ENCODE results near the gene MYD88. TPM values are rescaled to one million over a fixed set of nuclear protein-coding genes. Genes with fewer than 3 reads are reported as not detected.

The MYD88 gene
- polyA plus RNA-seq, 2 of the 4 experiments (the other 2 are of a cell fraction): 16.8 to 22.3 TPM

- ATAC-seq: no peak
- DNase-seq (ENCODE audit: low read depth in 1 of 2, low spot score in 1 of 2): no peak
- H3K27ac ChIP-seq: no peak overlapping the region
- H3K4me1 ChIP-seq: no peaks in the 10 kb centered on the region
- no peak overlapping the region for H3K4me3 ChIP-seq
- FAIRE-seq: no peak
- H3K4me2 ChIP-seq: no peak overlapping the region
- ChIA-PET CTCF (interaction anchor here (1.1 kb wide), 2 partner anchors 8 to 220 kb away, joined by 3 to 4 read pairs; no protein-coding TSS in a partner anchor), POLR2A (no interaction called here)
- WGBS (ENCODE audit: missing lambda C conversion rate): 84% methylated on average over 7 of the region's 7 CpGs
- H3K9me3 ChIP-seq: no peaks in the 10 kb centered on the region
- TF ChIP-seq MAX (IDR thresholded peaks at IDR 0.05) (no peak), ZNF302 (CRISPR knock-in tag; IDR thresholded peaks at IDR 0.05) (no peak), ESRRA (IDR thresholded peaks at IDR 0.05; ENCODE audit: borderline replicate concordance, low read length) (no peak), FOXS1 (CRISPR knock-in tag; IDR thresholded peaks at IDR 0.05) (no peak), HDAC2 (IDR thresholded peaks at IDR 0.05) (no peak), EHF (CRISPR knock-in tag; IDR thresholded peaks at IDR 0.05) (no peak), USF2 (IDR thresholded peaks at IDR 0.05) (no peak), EHMT2 (IDR thresholded peaks at IDR 0.05; ENCODE audit: low read depth) (no peak), SMC3 (IDR thresholded peaks at IDR 0.05) (no peak), REST (IDR thresholded peaks at IDR 0.05) (no peak), SREBF2 (IDR thresholded peaks at IDR 0.05) (no peak), ELK1 (IDR thresholded peaks at IDR 0.05; ENCODE audit: low read depth, low read length) (no peak), ZSCAN20 (CRISPR knock-in tag; IDR thresholded peaks at IDR 0.05) (no peak), CHD2 (IDR thresholded peaks at IDR 0.05; ENCODE audit: low read length, partially characterized antibody) (no peak), E2F6 (IDR thresholded peaks at IDR 0.05; ENCODE audit: borderline replicate concordance, low read depth) (no peak), EP300 (IDR thresholded peaks at IDR 0.05) (no peak), BHLHE40 (IDR thresholded peaks at IDR 0.05; ENCODE audit: low read depth, low read length) (no peak), RFX5 (IDR thresholded peaks at IDR 0.05) (no peak)
Observed at GRCh38 chr3:38124324-38125122, 13.9 kb upstream of the MYD88 start.

GRCh38 chr3:38125305-38126120 is 12.9 kb upstream of the MYD88 start:
- H3K4me1 ChIP-seq: no peaks in the 10 kb centered on the region
- ChIA-PET CTCF (interaction anchor here (1.0 to 1.1 kb wide), 3 partner anchors 8 to 219 kb away, joined by 3 read pairs; no protein-coding TSS in a partner anchor), POLR2A (no interaction called here)
- H3K27ac ChIP-seq: no peak overlapping the region
- no peak overlapping the region for H3K4me3 ChIP-seq
- H3K4me2 ChIP-seq: no peak overlapping the region
- FAIRE-seq (no peak), DNase-seq (ENCODE audit: low read depth in 1 of 2, low spot score in 1 of 2) (no peak), ATAC-seq (no peak)
- H3K9me3 ChIP-seq: no peaks in the 10 kb centered on the region
- 90% methylated on average over 10 of the region's 11 CpGs for WGBS (ENCODE audit: missing lambda C conversion rate)
- no peak for TF ChIP-seq EP300 (IDR thresholded peaks at IDR 0.05)
- no peak for TF ChIP-seq USF2 (IDR thresholded peaks at IDR 0.05)
- no peak for TF ChIP-seq SREBF2 (IDR thresholded peaks at IDR 0.05)
- TF ChIP-seq ZNF302 (CRISPR knock-in tag; IDR thresholded peaks at IDR 0.05): no peak
- no peak for TF ChIP-seq EHMT2 (IDR thresholded peaks at IDR 0.05; ENCODE audit: low read depth)
- no peak for TF ChIP-seq CHD2 (IDR thresholded peaks at IDR 0.05; ENCODE audit: low read length, partially characterized antibody)
- no peak for TF ChIP-seq HOXB5 (CRISPR knock-in tag; IDR thresholded peaks at IDR 0.05)
- TF ChIP-seq RFX5 (IDR thresholded peaks at IDR 0.05): no peak
- no peak for TF ChIP-seq MAX (IDR thresholded peaks at IDR 0.05)
- TF ChIP-seq CTCF (IDR thresholded peaks at IDR 0.05): no peak
- TF ChIP-seq SMC3 (IDR thresholded peaks at IDR 0.05): no peak
- TF ChIP-seq MYC (IDR thresholded peaks at IDR 0.05; ENCODE audit: borderline replicate concordance, low read length): no peak
- no peak for TF ChIP-seq PHF8 (IDR thresholded peaks at IDR 0.05; ENCODE audit: borderline replicate concordance, low read depth)
- no peak for TF ChIP-seq EHF (CRISPR knock-in tag; IDR thresholded peaks at IDR 0.05)
